AG04450 (cell line): Measurements from ENCODE around the gene SEZ6. TPM values are rescaled to one million over a fixed set of nuclear protein-coding genes. Genes with fewer than 3 reads are reported as not detected.

Source experiments
- CTCF ChIA-PET: fragments of 300-600, 350-600 bp; formaldehyde crosslinking; extraction: SDS; loops from one replicate; lab custom pipeline; 2022; ENCODE audit warnings: antibody characterized with exemption, inconsistent platforms; lab: Charles Lee
- POLR2A ChIA-PET: fragments of 350-600 bp; formaldehyde crosslinking; extraction: SDS; loops from one replicate; lab custom pipeline; 2021; ENCODE audit warnings: antibody characterized with exemption, inconsistent platforms; lab: Yijun Ruan, JAX
- DNase-seq: peaks from one replicate; pipeline ENCODE4 v3.0.0-alpha.2; 2011; ENCODE audit warnings: low read depth, low spot score
- H3K27ac ChIP-seq: one replicate; pipeline ENCODE4 v1.5.1; 2012; ENCODE audit warnings: low read depth, low read length, control low read depth
- H3K27me3 ChIP-seq: one replicate; pipeline ENCODE4 v1.6.0; 2012; ENCODE audit warnings: low read length; ENCODE audit not compliant: control insufficient read depth, insufficient read depth
- H3K4me3 ChIP-seq: 2 replicates; pipeline ENCODE4 v1.5.1; 2011; ENCODE audit warnings: mild to moderate bottlenecking, low read depth, low read length, control low read depth
- H3K9me3 ChIP-seq: 2 replicates; pipeline ENCODE4 v1.5.1; 2012; ENCODE audit warnings: low read length; ENCODE audit not compliant: control insufficient read depth, insufficient read depth
- CTCF ChIP-seq: IDR thresholded peaks from 2 replicates; pipeline ENCODE4 v1.5.1; 2011; ENCODE audit warnings: low read depth, low read length, control low read depth, inconsistent platforms
- polyA plus RNA-seq: library from polyadenylated mRNA; depleted of rRNA; stranded (reverse); fragments of >200 nt; gene quantifications from 2 replicates; pipeline ENCODE4 v1.2.3, GENCODE V29; 2011

Gene SEZ6
- polyA plus RNA-seq, 1 experiment = not detected

DNA sequence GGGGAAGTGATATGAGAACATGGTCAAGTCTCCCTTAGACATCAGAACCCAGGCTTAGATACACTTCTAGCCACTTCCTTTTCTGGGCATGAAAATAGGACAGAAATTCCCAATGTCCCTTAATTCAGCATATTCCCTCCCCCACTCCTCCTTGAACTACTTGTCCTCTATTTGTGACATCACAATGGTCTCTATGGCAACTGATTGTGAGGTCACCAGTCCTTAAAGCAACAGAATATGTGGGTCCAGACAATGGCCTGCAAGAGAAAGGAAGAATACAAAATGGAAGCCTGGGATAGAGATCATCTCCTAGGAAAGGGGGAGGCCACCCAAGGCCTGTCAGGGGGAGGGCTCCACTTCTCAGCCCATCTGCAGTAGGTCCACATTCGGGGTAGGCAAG is 6.7 kb upstream of the SEZ6 start:
- no peak for DNase-seq
- ChIA-PET POLR2A (no interaction called here), CTCF (no interaction called here)
- no peak for TF ChIP-seq CTCF
- Histone ChIP-seq H3K4me3 (no peak overlapping the region), H3K27me3 (peaks cover 58% of the 10 kb centered on the region), H3K27ac (no peak overlapping the region), H3K9me3 (no peaks in the 10 kb centered on the region)

- POLR2A ChIA-PET = no interaction called here
- Histone ChIP-seq H3K9me3 (no peaks in the 10 kb centered on the region), H3K4me3 (no peak overlapping the region), H3K27ac (no peak overlapping the region), H3K27me3 (peaks cover 51% of the 10 kb centered on the region)
- CTCF ChIA-PET = interaction anchor here (1.1 kb wide), 1 partner anchor 107 kb away, joined by 3 read pairs; no protein-coding TSS in a partner anchor
- no peak for DNase-seq
- TF ChIP-seq CTCF = no peak
Observed at GRCh38 chr17:29010586-29010985, 4.8 kb upstream of the SEZ6 start.

DNA sequence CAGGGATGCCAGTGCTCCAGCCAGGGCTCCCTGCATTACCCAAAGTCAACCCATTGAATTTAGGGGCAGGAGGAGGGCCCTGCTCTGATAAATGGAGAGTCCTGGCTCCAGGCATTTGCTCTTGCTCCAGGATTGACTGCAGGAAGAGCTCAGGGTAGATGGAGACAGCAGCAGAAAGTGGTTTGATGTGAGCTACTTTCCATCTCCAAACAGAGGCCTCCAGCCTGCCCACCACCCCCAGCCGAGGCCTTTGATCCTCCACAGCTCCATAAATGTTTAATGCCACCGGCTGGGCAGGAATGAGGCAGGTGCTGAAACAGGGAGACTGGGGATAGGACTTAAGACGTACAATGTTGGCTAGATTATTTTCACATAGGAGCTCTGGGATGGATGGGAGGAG is 4.3 kb upstream of the SEZ6 start:
- H3K27me3 ChIP-seq = peaks cover 51% of the 10 kb centered on the region
- H3K27ac ChIP-seq = no peak overlapping the region
- no peak for DNase-seq
- no peak for TF ChIP-seq CTCF
- ChIA-PET POLR2A (no interaction called here), CTCF (interaction anchor here (0.8 to 1.1 kb wide), 2 partner anchors 57 to 107 kb away, joined by 3 read pairs; no protein-coding TSS in a partner anchor)
- H3K9me3 ChIP-seq = no peaks in the 10 kb centered on the region; the same call in 1 of the 2 replicates
- no peak overlapping the region for H3K4me3 ChIP-seq

GRCh38 chr17:29008591-29008990 is 2.8 kb upstream of the SEZ6 start:
- Histone ChIP-seq H3K4me3 (no peak overlapping the region), H3K27me3 (peaks cover 56% of the 10 kb centered on the region), H3K9me3 (no peaks in the 10 kb centered on the region; the same call in 1 of the 2 replicates), H3K27ac (no peak overlapping the region)
- ChIA-PET POLR2A (no interaction called here), CTCF (no interaction called here)
- no peak for DNase-seq
- TF ChIP-seq CTCF = no peak

DNA sequence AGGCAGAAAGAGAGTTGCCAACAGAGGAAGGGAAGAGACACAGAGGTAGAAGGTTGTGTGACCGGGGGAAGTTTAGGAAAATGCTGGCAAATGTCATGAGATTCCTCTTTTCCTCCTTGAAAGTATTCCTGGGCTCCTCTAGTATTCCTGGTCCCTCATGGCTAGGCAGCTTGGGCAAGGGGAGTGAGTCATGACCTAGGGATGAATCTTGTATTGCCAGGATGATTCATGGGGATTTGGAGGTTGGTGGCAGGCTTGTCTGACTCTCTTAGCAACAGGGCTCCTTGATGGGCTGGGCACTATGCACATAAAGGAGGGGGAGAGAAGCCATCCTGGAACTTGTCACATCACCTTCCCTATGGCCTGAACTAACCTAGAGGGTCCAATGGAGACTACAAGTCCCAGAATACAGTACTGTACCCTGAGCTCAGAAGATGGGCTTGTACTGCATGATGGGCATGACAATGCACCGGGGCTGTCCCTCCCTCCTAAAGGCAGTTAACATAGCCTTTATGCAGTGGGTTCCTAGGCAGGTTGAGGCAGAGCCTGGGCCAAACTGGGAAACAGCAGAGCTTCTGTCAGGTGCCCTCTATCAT is 2.1 kb upstream of the SEZ6 start:
- no peak for TF ChIP-seq CTCF
- ChIA-PET CTCF (no interaction called here), POLR2A (no interaction called here)
- DNase-seq = no peak
- H3K27ac ChIP-seq = no peak overlapping the region
- H3K9me3 ChIP-seq = no peaks in the 10 kb centered on the region; the same call in 1 of the 2 replicates
- no peak overlapping the region for H3K4me3 ChIP-seq
- H3K27me3 ChIP-seq = peaks cover 59% of the 10 kb centered on the region
